Common myeloid progenitor, CD34-positive (primary cell): ENCODE results near the gene SHISAL1.

ENCODE experiments used
- CTCF ChIA-PET: fragments of 350-600 bp; sonication (Branson Sonifier 250); formaldehyde crosslinking; loops from one replicate; lab custom pipeline; 2021; ENCODE audit warnings: antibody characterized with exemption; lab: Charles Lee
- POLR2A ChIA-PET: fragments of 350-600 bp; sonication (Branson Sonifier 250); formaldehyde crosslinking; loops from one replicate; lab custom pipeline; 2021; ENCODE audit warnings: antibody characterized with exemption; lab: Charles Lee
- DNase-seq, 3 donors: peaks; one replicate each; pipeline versions ENCODE4 v3.0.0 to v3.0.0-alpha.2; 2013
- H3K27ac ChIP-seq, 2 experiments: 1 replicate in 1 of 2; 2 replicates in 1 of 2; pipeline ENCODE4 v1.7.0; 2013; ENCODE audit warnings: inconsistent platforms in 2 of 2, low read length in 2 of 2, mild to moderate bottlenecking in 2 of 2, low read depth in 1 of 2, moderate library complexity in 1 of 2; ENCODE audit not compliant: severe bottlenecking in 2 of 2, insufficient read depth in 1 of 2, poor library complexity in 1 of 2
- H3K27me3 ChIP-seq, 5 experiments: replicated peaks in 2 of 5; 1 replicate in 3 of 5; 2 replicates in 2 of 5; pipeline versions ENCODE4 v1.6.1 to v1.7.0; 2013; ENCODE audit warnings: low read length in 4 of 5, mild to moderate bottlenecking in 2 of 5, moderate library complexity in 2 of 5, inconsistent platforms in 1 of 5; ENCODE audit not compliant: insufficient read depth in 5 of 5, control insufficient read depth in 4 of 5
- H3K36me3 ChIP-seq, 4 experiments: 1 replicate in 2 of 4; 2 replicates in 2 of 4; pipeline versions ENCODE4 v1.6.1 to v1.7.0; 2013; ENCODE audit warnings: low read length in 3 of 4, control low read depth in 1 of 4, mild to moderate bottlenecking in 1 of 4; ENCODE audit not compliant: control insufficient read depth in 4 of 4, insufficient read depth in 4 of 4
- H3K4me1 ChIP-seq, 4 experiments: 1 replicate in 3 of 4; 2 replicates in 1 of 4; pipeline versions ENCODE4 v1.6.1 to v1.7.1; 2013; ENCODE audit warnings: low read length in 3 of 4, mild to moderate bottlenecking in 3 of 4, control low read depth in 1 of 4, inconsistent platforms in 1 of 4, moderate library complexity in 1 of 4; ENCODE audit not compliant: control insufficient read depth in 4 of 4, insufficient read depth in 4 of 4; ENCODE audit errors: control extremely low read depth in 1 of 4
- H3K4me3 ChIP-seq, 7 experiments: 1 replicate in 4 of 7; 2 replicates in 3 of 7; pipeline versions ENCODE4 v1.5.1 to v1.7.0; 2013; ENCODE audit warnings: mild to moderate bottlenecking in 7 of 7, low read length in 6 of 7, moderate library complexity in 6 of 7, inconsistent platforms in 2 of 7, low read depth in 2 of 7, control low read depth in 1 of 7; ENCODE audit not compliant: insufficient read depth in 4 of 7, control insufficient read depth in 1 of 7; ENCODE audit errors: extremely low read depth in 1 of 7
- H3K9me3 ChIP-seq, 5 experiments: 1 replicate in 4 of 5; 2 replicates in 1 of 5; pipeline versions ENCODE4 v1.6.1 to v1.7.1; 2013; ENCODE audit warnings: low read length in 4 of 5, mild to moderate bottlenecking in 2 of 5, inconsistent platforms in 1 of 5, low read depth in 1 of 5, moderate library complexity in 1 of 5; ENCODE audit not compliant: control insufficient read depth in 4 of 5, insufficient read depth in 2 of 5; ENCODE audit errors: control extremely low read depth in 1 of 5
- WGBS: methylation state at CpG from one replicate; pipeline ENCODE4 v1.1.5; 2013; ENCODE audit not compliant: insufficient coverage; 5-methylcytosine and 5-hydroxymethylcytosine counted together

The SHISAL1 gene

DNA sequence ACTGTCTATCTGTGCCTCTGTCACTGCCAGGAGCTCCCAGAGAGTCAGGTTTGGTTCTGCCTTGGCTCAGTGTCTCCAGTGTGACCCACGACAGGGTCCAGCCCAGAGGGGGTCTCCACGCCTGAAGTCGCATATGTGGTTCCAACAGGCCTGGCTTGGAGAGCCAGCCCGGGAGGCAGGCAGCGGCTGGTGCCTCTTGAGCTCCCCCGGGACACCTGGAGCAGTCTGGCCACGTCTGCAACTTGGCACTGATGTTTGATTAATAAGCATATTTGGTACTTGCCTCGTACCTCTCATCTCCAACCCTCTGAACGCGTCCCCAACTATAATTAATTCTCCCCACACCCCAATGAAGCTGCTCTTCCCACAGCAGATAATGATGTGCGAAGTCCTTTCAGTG lies 31.7 kb upstream of the SHISAL1 start:
- Histone ChIP-seq H3K27ac (no peak overlapping the region), H3K27me3 (peaks cover 0 to 19% (median 4%) of the 10 kb centered on the region in 5 experiments), H3K36me3 (no peaks in the 10 kb centered on the region), H3K9me3 (no peaks in the 10 kb centered on the region), H3K4me3 (no peak overlapping the region), H3K4me1 (no peaks in the 10 kb centered on the region)
- WGBS: 92% methylated on average over 5 of the region's 11 CpGs
- DNase-seq: no peak
- CTCF ChIA-PET: no interaction called here
- POLR2A ChIA-PET: no interaction called here

GRCh38 chr22:44342347-44342956 lies 29.7 kb upstream of the SHISAL1 start:
- POLR2A ChIA-PET: no interaction called here
- no peaks in the 10 kb centered on the region for H3K36me3 ChIP-seq
- CTCF ChIA-PET: interaction anchor here (1.6 kb wide), 1 partner anchor 11 kb away, joined by 5 read pairs; no protein-coding TSS in a partner anchor
- no peak overlapping the region for H3K4me3 ChIP-seq
- no peaks in the 10 kb centered on the region for H3K9me3 ChIP-seq
- no peaks in the 10 kb centered on the region for H3K4me1 ChIP-seq
- no peak for DNase-seq
- H3K27me3 ChIP-seq: peaks cover 0 to 33% (median 1%) of the 10 kb centered on the region in 5 experiments
- 94% methylated on average over 5 of the region's 5 CpGs for WGBS
- no peak overlapping the region for H3K27ac ChIP-seq

- no peaks in the 10 kb centered on the region for H3K4me1 ChIP-seq
- no peak for DNase-seq
- H3K36me3 ChIP-seq: no peaks in the 10 kb centered on the region
- H3K4me3 ChIP-seq: no peak overlapping the region
- no peak overlapping the region for H3K27ac ChIP-seq
- ChIA-PET CTCF (interaction anchor here (1.6 kb wide), 1 partner anchor 10 kb away, joined by 5 read pairs; no protein-coding TSS in a partner anchor), POLR2A (no interaction called here)
- H3K27me3 ChIP-seq: peaks cover 0 to 40% (median 3%) of the 10 kb centered on the region in 5 experiments
- WGBS: 87% methylated on average over 17 of the region's 17 CpGs
- no peaks in the 10 kb centered on the region for H3K9me3 ChIP-seq
These were observed 28.9 kb upstream of the SHISAL1 start for GRCh38 chr22:44341431-44342346.

GRCh38 chr22:44340271-44341239 lies 27.8 kb upstream of the SHISAL1 start:
- no peaks in the 10 kb centered on the region for H3K9me3 ChIP-seq
- WGBS: 92% methylated on average over 20 of the region's 21 CpGs
- H3K27ac ChIP-seq: no peak overlapping the region
- CTCF ChIA-PET: interaction anchor here (1.6 kb wide), 1 partner anchor 9 kb away, joined by 5 read pairs; no protein-coding TSS in a partner anchor
- no peak overlapping the region for H3K4me3 ChIP-seq
- peaks cover 0 to 52% (median 10%) of the 10 kb centered on the region in 5 experiments for H3K27me3 ChIP-seq
- POLR2A ChIA-PET: no interaction called here
- no peak for DNase-seq
- no peaks in the 10 kb centered on the region for H3K36me3 ChIP-seq
- H3K4me1 ChIP-seq: no peaks in the 10 kb centered on the region

GRCh38 chr22:44338906-44339305 lies 26.2 kb upstream of the SHISAL1 start:
- Histone ChIP-seq H3K4me3 (no peak overlapping the region), H3K36me3 (no peaks in the 10 kb centered on the region), H3K27me3 (peaks cover 0 to 66% (median 7%) of the 10 kb centered on the region in 5 experiments), H3K4me1 (no peaks in the 10 kb centered on the region), H3K27ac (no peak overlapping the region), H3K9me3 (no peaks in the 10 kb centered on the region)
- POLR2A ChIA-PET: no interaction called here
- WGBS: 100% methylated on average over 1 of the region's 2 CpGs
- no peak for DNase-seq
- CTCF ChIA-PET: interaction anchor here (1.1 kb wide), 1 partner anchor 274 kb away, joined by 3 read pairs; no protein-coding TSS in a partner anchor

DNA sequence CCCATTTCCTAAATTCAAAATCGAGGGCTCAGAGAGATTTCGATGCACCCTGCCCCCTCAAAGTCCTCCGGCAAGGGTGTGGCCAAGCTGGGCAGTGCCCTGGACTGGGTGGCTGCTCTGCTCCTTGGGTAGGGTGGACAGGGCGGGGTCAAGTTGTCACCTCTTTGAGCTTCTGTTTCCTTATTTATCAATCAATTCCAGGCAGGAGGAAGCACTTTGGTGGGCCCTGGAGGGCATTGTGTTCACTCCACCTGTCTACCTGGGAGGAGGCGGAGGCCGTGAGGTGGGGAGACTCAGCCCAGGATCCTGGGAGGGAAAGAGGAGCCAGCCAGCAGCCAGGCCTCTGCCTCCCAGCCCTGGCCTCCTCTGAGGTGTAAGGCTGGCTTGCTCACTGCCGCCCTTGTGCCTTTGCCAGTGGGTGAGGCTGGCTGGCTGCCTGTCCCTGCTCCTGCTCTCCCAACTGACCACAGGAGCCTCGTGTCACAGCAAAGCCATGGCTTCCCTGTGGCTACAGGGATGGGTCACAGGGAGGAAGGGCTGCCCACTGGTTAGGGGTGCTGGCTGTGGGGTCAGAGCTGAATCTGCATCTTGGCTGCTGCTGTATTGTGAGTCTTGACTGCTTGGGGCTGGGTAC lies 25.5 kb upstream of the SHISAL1 start:
- POLR2A ChIA-PET: no interaction called here
- WGBS: 92% methylated on average over 7 of the region's 8 CpGs
- H3K9me3 ChIP-seq: no peaks in the 10 kb centered on the region
- no peak overlapping the region for H3K4me3 ChIP-seq
- DNase-seq: no peak
- no peak overlapping the region for H3K27ac ChIP-seq
- CTCF ChIA-PET: interaction anchor here (1.1 kb wide), 1 partner anchor 275 kb away, joined by 3 read pairs; no protein-coding TSS in a partner anchor
- no peaks in the 10 kb centered on the region for H3K36me3 ChIP-seq
- H3K4me1 ChIP-seq: no peaks in the 10 kb centered on the region
- peaks cover 0 to 68% (median 5%) of the 10 kb centered on the region in 5 experiments for H3K27me3 ChIP-seq
